ENCODE measurements around the gene CTH. TPM values are rescaled to one million over a fixed set of nuclear protein-coding genes. Genes with fewer than 3 reads are reported as not detected.
"Not testable (repeated sequence)": the region's sequence is repeated elsewhere in the genome, so short reads cannot be mapped to it uniquely, and the experiment has no call there.

CTH gene
- polyA plus RNA-seq, 1 donor from 2014 or later: 1.7 TPM

GRCh38 chr1:70429757-70430156 lies 18.7 kb downstream of the CTH start:
- Mint-ChIP-seq H3K9me3 (no peaks in the 10 kb centered on the region), H3K36me3 (peaks cover 24% of the 10 kb centered on the region), H3K27ac (no peak overlapping the region), H3K4me1 (no peaks in the 10 kb centered on the region), H3K27me3 (no peaks in the 10 kb centered on the region), H3K4me3 (no peak overlapping the region)

- Mint-ChIP-seq H3K36me3 (peaks cover 24% of the 10 kb centered on the region), H3K4me1 (no peaks in the 10 kb centered on the region), H3K27me3 (no peaks in the 10 kb centered on the region), H3K27ac (no peak overlapping the region), H3K4me3 (no peak overlapping the region), H3K9me3 (no peaks in the 10 kb centered on the region)
These were observed 20.2 kb downstream of the CTH start for GRCh38 chr1:70431317-70431716.

GRCh38 chr1:70431874-70432273 lies 20.8 kb downstream of the CTH start:
- Mint-ChIP-seq H3K9me3 (no peaks in the 10 kb centered on the region), H3K27me3 (no peaks in the 10 kb centered on the region), H3K4me3 (no peak overlapping the region), H3K4me1 (no peaks in the 10 kb centered on the region), H3K27ac (no peak overlapping the region), H3K36me3 (peaks cover 24% of the 10 kb centered on the region)

GRCh38 chr1:70434253-70434859 lies 23.3 kb downstream of the CTH start:
- H3K27me3 Mint-ChIP-seq: no peaks in the 10 kb centered on the region
- H3K4me1 Mint-ChIP-seq: no peaks in the 10 kb centered on the region
- H3K36me3 Mint-ChIP-seq: peaks cover 16% of the 10 kb centered on the region
- H3K27ac Mint-ChIP-seq: no peak overlapping the region
- no peaks in the 10 kb centered on the region for H3K9me3 Mint-ChIP-seq
- H3K4me3 Mint-ChIP-seq: no peak overlapping the region

- H3K27ac Mint-ChIP-seq: no peak overlapping the region
- no peaks in the 10 kb centered on the region for H3K4me1 Mint-ChIP-seq
- H3K27me3 Mint-ChIP-seq: no peaks in the 10 kb centered on the region
- peaks cover 19% of the 10 kb centered on the region for H3K36me3 Mint-ChIP-seq
- no peak overlapping the region for H3K4me3 Mint-ChIP-seq
- no peaks in the 10 kb centered on the region for H3K9me3 Mint-ChIP-seq
These were observed 25.7 kb downstream of the CTH start for GRCh38 chr1:70436622-70437251.

GRCh38 chr1:70438529-70438928 lies 27.5 kb downstream of the CTH start:
- Mint-ChIP-seq H3K4me1 (no peaks in the 10 kb centered on the region), H3K9me3 (no peaks in the 10 kb centered on the region)

GRCh38 chr1:70440642-70441391 lies 29.7 kb downstream of the CTH start:
- Mint-ChIP-seq H3K36me3 (peaks cover 3% of the 10 kb centered on the region), H3K27ac (no peak overlapping the region), H3K27me3 (no peaks in the 10 kb centered on the region), H3K4me1 (no peaks in the 10 kb centered on the region), H3K9me3 (no peaks in the 10 kb centered on the region), H3K4me3 (no peak overlapping the region)

More at GRCh38 chr1:70438529-70438928, 27.5 kb downstream of the CTH start:
- Mint-ChIP-seq H3K27ac (no peak overlapping the region), H3K4me3 (no peak overlapping the region), H3K27me3 (no peaks in the 10 kb centered on the region), H3K36me3 (peaks cover 9% of the 10 kb centered on the region)

GRCh38 chr1:70441392-70442035 lies 30.4 kb downstream of the CTH start:
- no peak overlapping the region for H3K4me3 Mint-ChIP-seq
- H3K27ac Mint-ChIP-seq: no peak overlapping the region
- no peaks in the 10 kb centered on the region for H3K9me3 Mint-ChIP-seq
- H3K4me1 Mint-ChIP-seq: no peaks in the 10 kb centered on the region
- peaks cover 3% of the 10 kb centered on the region for H3K36me3 Mint-ChIP-seq
- H3K27me3 Mint-ChIP-seq: no peaks in the 10 kb centered on the region

- Mint-ChIP-seq H3K4me3 (no peak overlapping the region), H3K36me3 (peaks cover 5% of the 10 kb centered on the region), H3K27me3 (no peaks in the 10 kb centered on the region), H3K4me1 (peaks cover 0 to 1% (median 0%) of the 10 kb centered on the region in 3 donors), H3K27ac (no peak overlapping the region), H3K9me3 (no peaks in the 10 kb centered on the region)
These were observed 31.4 kb downstream of the CTH start for GRCh38 chr1:70442490-70442889.

GRCh38 chr1:70443739-70444138 lies 32.7 kb downstream of the CTH start:
- no peak overlapping the region for H3K4me3 Mint-ChIP-seq
- no peaks in the 10 kb centered on the region for H3K27me3 Mint-ChIP-seq

GRCh38 chr1:70449049-70449448 lies 38.0 kb downstream of the CTH start:
- peaks cover 0 to 5% (median 1%) of the 10 kb centered on the region in 3 donors for H3K4me1 Mint-ChIP-seq
- H3K9me3 Mint-ChIP-seq: no peaks in the 10 kb centered on the region
- no peak overlapping the region for H3K27ac Mint-ChIP-seq
- H3K4me3 Mint-ChIP-seq: no peak overlapping the region
- H3K27me3 Mint-ChIP-seq: peaks cover 1% of the 10 kb centered on the region
- H3K36me3 Mint-ChIP-seq: peaks cover 2% of the 10 kb centered on the region

More at GRCh38 chr1:70443739-70444138, 32.7 kb downstream of the CTH start:
- Mint-ChIP-seq H3K36me3 (peaks cover 5% of the 10 kb centered on the region), H3K4me1 (peaks cover 0 to 1% (median 0%) of the 10 kb centered on the region in 3 donors), H3K27ac (no peak overlapping the region), H3K9me3 (no peaks in the 10 kb centered on the region)

- not testable (repeated sequence) for H3K27me3 Mint-ChIP-seq, H3K4me1 Mint-ChIP-seq, H3K36me3 Mint-ChIP-seq, H3K4me3 Mint-ChIP-seq, H3K9me3 Mint-ChIP-seq
- H3K27ac Mint-ChIP-seq: peak overlapping the region in 1 of 3 donors; percentile 76
These were observed 41.3 kb downstream of the CTH start for GRCh38 chr1:70452164-70452939.

- peaks cover 0 to 5% (median 0%) of the 10 kb centered on the region in 3 donors for H3K4me1 Mint-ChIP-seq
- H3K4me3 Mint-ChIP-seq: no peak overlapping the region
- H3K27ac Mint-ChIP-seq: no peak overlapping the region
- H3K9me3 Mint-ChIP-seq: peaks cover 0 to 7% (median 5%) of the 10 kb centered on the region in 3 donors
- no peaks in the 10 kb centered on the region for H3K27me3 Mint-ChIP-seq
- no peaks in the 10 kb centered on the region for H3K36me3 Mint-ChIP-seq
These were observed 44.2 kb downstream of the CTH start for GRCh38 chr1:70455291-70455690.

- no peak overlapping the region for H3K27ac Mint-ChIP-seq
- no peak overlapping the region for H3K4me3 Mint-ChIP-seq
- no peaks in the 10 kb centered on the region for H3K36me3 Mint-ChIP-seq
These were observed 47.1 kb downstream of the CTH start for GRCh38 chr1:70458131-70458530.

More at GRCh38 chr1:70458131-70458530, 47.1 kb downstream of the CTH start:
- Mint-ChIP-seq H3K27me3 (no peaks in the 10 kb centered on the region), H3K4me1 (no peaks in the 10 kb centered on the region), H3K9me3 (peaks cover 2 to 7% (median 5%) of the 10 kb centered on the region in 3 donors)

Measured in IgD-negative memory B cell (primary cell).